Ovary (tissue), 9 donors: ENCODE measurements around the gene C9orf50. TPM values are rescaled to one million over a fixed set of nuclear protein-coding genes. Genes with fewer than 3 reads are reported as not detected.
"Not testable (repeated sequence)": the region's sequence is repeated elsewhere in the genome, so short reads cannot be mapped to it uniquely, and the experiment has no call there.

Source experiments
- DNase-seq, 5 donors: peaks; one replicate each; pipeline ENCODE4 v3.0.0-alpha.2; 2019 to 2020
- H3K27ac ChIP-seq, 2 donors: fragments of 200-600 bp; one replicate each; pipeline versions ENCODE4 v1.5.1 to v1.8.0; 2019 to 2022
- H3K27me3 ChIP-seq: fragments of 200-600 bp; one replicate; pipeline ENCODE4 v1.8.0; 2022
- H3K36me3 ChIP-seq: fragments of 200-600 bp; sonication (generic); one replicate; pipeline ENCODE4 v1.5.1; 2019
- H3K4me1 ChIP-seq: one replicate; pipeline ENCODE4 v1.8.1; 2013; ENCODE audit warnings: mild to moderate bottlenecking, moderate library complexity; ENCODE audit not compliant: insufficient read depth
- H3K4me3 ChIP-seq: fragments of 200-600 bp; sonication (generic); one replicate; pipeline ENCODE4 v1.5.1; 2017
- H3K9me3 ChIP-seq, 2 donors: fragments of 200-600 bp in 1 of 2; sonication (generic) in 1 of 2; one replicate each; pipeline versions ENCODE4 v1.5.1 to v1.8.1; 2013 to 2019; ENCODE audit warnings: mild to moderate bottlenecking in 1 of 2, moderate library complexity in 1 of 2
- CTCF ChIP-seq, 3 donors: fragments of 450-650 bp in 2 of 3; fragments of 200-600 bp in 1 of 3; IDR thresholded peaks; one replicate each; pipeline versions ENCODE4 v1.5.1 to v1.8.0; 2016 to 2022; ENCODE audit warnings: antibody characterized with exemption in 3 of 3, mild to moderate bottlenecking in 1 of 3
- EP300 ChIP-seq: sonication (generic); formaldehyde crosslinking; IDR thresholded peaks from one replicate; pipeline ENCODE4 v1.6.1; 2017; ENCODE audit warnings: antibody characterized with exemption
- POLR2A ChIP-seq: fragments of 450-650 bp; IDR thresholded peaks from one replicate; pipeline ENCODE4 v1.6.1; 2017; ENCODE audit warnings: antibody characterized with exemption, mild to moderate bottlenecking, moderate library complexity
- WGBS, 3 donors: extraction: QIAGEN DNeasy Blood & Tissue Kit in 1 of 3; methylation state at CpG; one replicate each; pipeline versions ENCODE4 v1.1.5 to v1.1.7; 2013 to 2017; 5-methylcytosine and 5-hydroxymethylcytosine counted together
- intact Hi-C, 4 donors: fragments of 100-400 bp; cut with DNase I; formaldehyde crosslinking; loops; one replicate each; pipeline versions ENCODE4 v1.11.0 to v1.15.1; 2022 to 2023
- polyA plus RNA-seq, 2 donors: library from polyadenylated mRNA; stranded (reverse); fragments of 200-250 nt in 1 of 2; fragments of 350-450 nt in 1 of 2; fragmentation: Illumina TruSeq in 1 of 2; extraction: RNeasy Lipid Tissue Mini Kit (QIAGEN cat#74804) in 1 of 2; gene quantifications; one replicate each; pipeline ENCODE4 v1.2.3, GENCODE V29; 2013 to 2014
- total RNA-seq, 7 donors: library from RNA; depleted of rRNA in 2 of 7; stranded (reverse); fragments of >200 nt in 2 of 7; fragmentation: NEBNext Ultra II Directional in 3 of 7; extraction: Animal tissue kit (Norgen Biotek cat#: 25700) in 3 of 7; gene quantifications; one replicate each; pipeline versions ENCODE4 v1.1.0 to v1.2.4, GENCODE V29; 2016 to 2023
- donor health status: DM: no; HTN: no; CAD: no; lungs with moderate emphysema.
- donor health status: DM: no; HTN: no; CAD: no.
- donor health status: Bipolar disorder and iron deficiency.
- donor health status: DM: yes; HTN: yes; CAD: no.
- donor health status: DM: no; HTN: no; CAD: no.
- donor health status: DM: yes; HTN: yes; CAD: no.

The C9orf50 gene
- total and polyA plus RNA-seq, 9 donors = 0.07 to 1.1 (median 0.30) TPM; not detected in 6

GRCh38 chr9:129595903-129596540 lies 24.9 kb downstream of the C9orf50 start:
- no peak overlapping the region for H3K4me3 ChIP-seq
- no peaks in the 10 kb centered on the region for H3K27me3 ChIP-seq
- H3K36me3 ChIP-seq = no peaks in the 10 kb centered on the region
- DNase-seq = no peak
- TF ChIP-seq POLR2A = no peak
- no peak for TF ChIP-seq EP300
- no peak for TF ChIP-seq CTCF (IDR thresholded peaks at IDR 0.05)
- H3K9me3 ChIP-seq = no peaks in the 10 kb centered on the region
- H3K27ac ChIP-seq = peak overlapping the region in 1 of 2 donors; percentile 86
- H3K4me1 ChIP-seq = peaks cover 5% of the 10 kb centered on the region
- 72 to 86% (median 75%) methylated on average over 6 of the region's 6 CpGs for WGBS, 3 donors
- intact Hi-C loops = no loop called here

- Histone ChIP-seq H3K36me3 (no peaks in the 10 kb centered on the region), H3K4me3 (no peak overlapping the region), H3K27me3 (no peaks in the 10 kb centered on the region), H3K27ac (peak overlapping the region in 1 of 2 donors; percentile 86), H3K9me3 (no peaks in the 10 kb centered on the region), H3K4me1 (peaks cover 5% of the 10 kb centered on the region)
- no peak for TF ChIP-seq CTCF (IDR thresholded peaks at IDR 0.05)
- TF ChIP-seq EP300 = no peak
- no peak for TF ChIP-seq POLR2A
- intact Hi-C loops = no loop called here
- DNase-seq = no peak
- 53 to 68% (median 62%) methylated on average over 5 of the region's 5 CpGs for WGBS, 3 donors
Measured at GRCh38 chr9:129595311-129595741, 25.6 kb downstream of the C9orf50 start.

- H3K27me3 ChIP-seq = no peaks in the 10 kb centered on the region
- WGBS, 3 donors = 61 to 72% (median 67%) methylated on average over 7 of the region's 7 CpGs
- H3K4me1 ChIP-seq = peaks cover 5% of the 10 kb centered on the region
- H3K36me3 ChIP-seq = no peaks in the 10 kb centered on the region
- no peak overlapping the region for H3K4me3 ChIP-seq
- no peaks in the 10 kb centered on the region for H3K9me3 ChIP-seq
- peak overlapping the region in 1 of 2 donors; percentile 86 for H3K27ac ChIP-seq
- TF ChIP-seq CTCF (IDR thresholded peaks at IDR 0.05) = no peak
- TF ChIP-seq POLR2A = no peak
- no peak for TF ChIP-seq EP300
- no peak for DNase-seq
- intact Hi-C loops = no loop called here
Measured at GRCh38 chr9:129594632-129595031, 26.3 kb downstream of the C9orf50 start.

GRCh38 chr9:129592790-129593189 lies 28.1 kb downstream of the C9orf50 start:
- H3K4me1 ChIP-seq, H3K36me3 ChIP-seq, DNase-seq, H3K27ac ChIP-seq, intact Hi-C loops, H3K9me3 ChIP-seq, H3K27me3 ChIP-seq, H3K4me3 ChIP-seq: not testable (repeated sequence)
- 80 to 91% (median 87%) methylated on average over 10 of the region's 10 CpGs for WGBS, 3 donors

- WGBS, 3 donors = 89 to 90% (median 89%) methylated on average over 5 of the region's 5 CpGs
- TF ChIP-seq POLR2A (no peak), EP300 (no peak), CTCF (IDR thresholded peaks at IDR 0.05) (no peak)
- H3K27ac ChIP-seq = no peak overlapping the region
Measured at GRCh38 chr9:129591916-129592315, 29.0 kb downstream of the C9orf50 start.

More at GRCh38 chr9:129591916-129592315, 29.0 kb downstream of the C9orf50 start:
- Histone ChIP-seq H3K36me3 (no peaks in the 10 kb centered on the region), H3K4me1 (peaks cover 3% of the 10 kb centered on the region), H3K27me3 (no peaks in the 10 kb centered on the region), H3K4me3 (no peak overlapping the region), H3K9me3 (no peaks in the 10 kb centered on the region)
- DNase-seq = no peak
- intact Hi-C loops = no loop called here
